C4-2B (cell line): ENCODE data around the gene KHDC4.

Experiments used
- ZFX ChIP-seq: fragments of 450-650 bp; IDR thresholded peaks from 2 replicates; pipeline ENCODE4 v1.6.1; 2017
- TF ChIP-seq, protein P1 (sequence below): fragments of 450-650 bp; conservative IDR thresholded peaks from 2 replicates; pipeline ENCODE4 v1.5.1; 2017; ENCODE audit warnings: mild to moderate bottlenecking

- TF ChIP-seq, protein P1, sequence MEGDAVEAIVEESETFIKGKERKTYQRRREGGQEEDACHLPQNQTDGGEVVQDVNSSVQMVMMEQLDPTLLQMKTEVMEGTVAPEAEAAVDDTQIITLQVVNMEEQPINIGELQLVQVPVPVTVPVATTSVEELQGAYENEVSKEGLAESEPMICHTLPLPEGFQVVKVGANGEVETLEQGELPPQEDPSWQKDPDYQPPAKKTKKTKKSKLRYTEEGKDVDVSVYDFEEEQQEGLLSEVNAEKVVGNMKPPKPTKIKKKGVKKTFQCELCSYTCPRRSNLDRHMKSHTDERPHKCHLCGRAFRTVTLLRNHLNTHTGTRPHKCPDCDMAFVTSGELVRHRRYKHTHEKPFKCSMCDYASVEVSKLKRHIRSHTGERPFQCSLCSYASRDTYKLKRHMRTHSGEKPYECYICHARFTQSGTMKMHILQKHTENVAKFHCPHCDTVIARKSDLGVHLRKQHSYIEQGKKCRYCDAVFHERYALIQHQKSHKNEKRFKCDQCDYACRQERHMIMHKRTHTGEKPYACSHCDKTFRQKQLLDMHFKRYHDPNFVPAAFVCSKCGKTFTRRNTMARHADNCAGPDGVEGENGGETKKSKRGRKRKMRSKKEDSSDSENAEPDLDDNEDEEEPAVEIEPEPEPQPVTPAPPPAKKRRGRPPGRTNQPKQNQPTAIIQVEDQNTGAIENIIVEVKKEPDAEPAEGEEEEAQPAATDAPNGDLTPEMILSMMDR, result no peak
- no peak for TF ChIP-seq ZFX
Measured at GRCh38 chr1:155967341-155968050, 33.3 kb upstream of the KHDC4 start.
